ENCODE data around the gene A3GALT2.
"Not testable (repeated sequence)": the region's sequence is repeated elsewhere in the genome, so short reads cannot be mapped to it uniquely, and the experiment has no call there.

A3GALT2 gene

DNA sequence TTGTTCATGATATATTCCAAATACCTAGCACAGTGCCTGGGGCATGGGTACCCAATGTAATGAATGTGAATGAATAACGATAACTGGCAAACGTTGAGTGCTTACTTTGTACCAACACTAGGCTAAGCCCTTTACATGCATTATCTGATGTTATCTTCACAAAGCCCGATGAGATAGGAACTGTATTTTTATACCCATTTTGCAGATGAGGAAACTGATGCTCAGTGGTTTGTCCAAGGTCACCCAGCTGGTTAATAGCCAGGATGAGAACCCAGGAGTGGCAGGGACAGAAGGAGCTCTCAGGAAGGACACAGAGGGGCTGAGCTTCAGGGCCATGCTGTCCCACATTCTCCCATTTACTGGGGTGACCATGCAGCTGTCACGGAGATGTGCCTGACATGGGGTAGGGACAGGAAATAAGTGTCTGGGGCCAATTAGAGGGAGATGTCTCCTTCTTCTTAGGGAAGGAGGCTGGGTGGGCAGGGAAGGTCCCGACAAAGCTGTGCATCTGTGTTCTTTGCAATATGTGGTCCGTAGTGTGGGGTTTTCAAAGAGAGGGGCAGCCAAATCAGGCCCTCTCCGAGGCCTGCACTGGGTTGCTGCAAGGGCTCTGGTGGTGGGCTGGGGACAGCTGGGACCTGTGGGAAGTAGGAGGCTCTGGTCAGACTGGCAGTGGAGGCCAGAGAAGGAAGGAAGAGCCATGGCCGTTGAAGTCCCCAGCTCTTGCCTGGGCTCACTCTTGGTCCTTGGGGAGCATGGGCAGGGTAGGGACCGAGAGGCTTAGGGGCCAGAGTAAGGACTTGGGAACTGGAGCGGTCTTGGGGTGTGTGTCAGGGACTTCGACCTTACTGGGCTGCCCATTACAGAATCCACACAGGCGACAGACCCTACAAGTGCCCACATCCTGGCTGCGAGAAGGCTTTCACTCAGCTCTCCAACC is 26.6 kb downstream of the A3GALT2 start:
- DNase-seq (ENCODE audit: low read depth in 4 of 4, low spot score in 1 of 4), result no peak

GRCh38 chr1:33292726-33293340 is 28.1 kb downstream of the A3GALT2 start:
- no peak for DNase-seq (ENCODE audit: low read depth in 4 of 4, low spot score in 1 of 4)

GRCh38 chr1:33290615-33291014 is 30.3 kb downstream of the A3GALT2 start:
- DNase-seq (ENCODE audit: low read depth in 4 of 4, low spot score in 1 of 4), result not testable (repeated sequence)

DNA sequence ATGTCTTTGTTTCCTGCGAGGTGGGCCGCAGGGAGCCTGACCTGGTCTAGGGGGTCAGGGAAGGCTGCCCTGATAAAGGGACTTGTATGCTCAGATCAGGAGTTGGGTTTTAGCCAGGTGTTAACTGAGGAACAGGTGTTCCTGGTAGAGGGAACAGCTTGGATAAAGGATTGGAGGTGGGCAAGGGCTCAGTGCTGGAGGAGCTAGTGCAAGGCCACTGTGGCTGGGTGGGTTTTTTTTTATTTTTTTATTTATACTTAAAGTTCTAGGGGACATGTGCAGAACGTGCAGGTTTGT is 31.1 kb downstream of the A3GALT2 start:
- no peak for DNase-seq (ENCODE audit: low read depth in 4 of 4, low spot score in 1 of 4)

GRCh38 chr1:33288976-33289857 is 31.7 kb downstream of the A3GALT2 start:
- DNase-seq (ENCODE audit: low read depth in 4 of 4, low spot score in 1 of 4), result no peak

DNA sequence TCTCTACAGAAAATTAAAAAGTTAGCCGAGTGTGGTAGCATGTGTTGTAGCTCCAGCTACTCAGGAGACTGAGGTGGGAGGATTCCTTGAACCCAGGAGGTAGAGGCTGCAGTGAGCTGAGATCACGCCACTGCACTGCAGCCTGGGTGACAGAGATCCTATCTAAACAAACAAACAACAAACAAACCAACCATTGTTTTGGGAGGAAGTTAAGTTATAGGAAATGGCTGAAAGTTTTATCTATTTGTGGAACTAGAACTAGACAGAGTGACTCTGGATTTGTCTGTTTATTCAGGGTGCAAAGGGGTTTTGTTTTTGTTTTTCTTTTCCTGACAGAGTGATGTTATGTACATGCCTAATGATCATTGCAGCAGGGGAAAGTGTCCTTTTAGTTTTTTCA is 33.6 kb downstream of the A3GALT2 start:
- no peak for DNase-seq (ENCODE audit: low read depth in 4 of 4, low spot score in 1 of 4)

DNA sequence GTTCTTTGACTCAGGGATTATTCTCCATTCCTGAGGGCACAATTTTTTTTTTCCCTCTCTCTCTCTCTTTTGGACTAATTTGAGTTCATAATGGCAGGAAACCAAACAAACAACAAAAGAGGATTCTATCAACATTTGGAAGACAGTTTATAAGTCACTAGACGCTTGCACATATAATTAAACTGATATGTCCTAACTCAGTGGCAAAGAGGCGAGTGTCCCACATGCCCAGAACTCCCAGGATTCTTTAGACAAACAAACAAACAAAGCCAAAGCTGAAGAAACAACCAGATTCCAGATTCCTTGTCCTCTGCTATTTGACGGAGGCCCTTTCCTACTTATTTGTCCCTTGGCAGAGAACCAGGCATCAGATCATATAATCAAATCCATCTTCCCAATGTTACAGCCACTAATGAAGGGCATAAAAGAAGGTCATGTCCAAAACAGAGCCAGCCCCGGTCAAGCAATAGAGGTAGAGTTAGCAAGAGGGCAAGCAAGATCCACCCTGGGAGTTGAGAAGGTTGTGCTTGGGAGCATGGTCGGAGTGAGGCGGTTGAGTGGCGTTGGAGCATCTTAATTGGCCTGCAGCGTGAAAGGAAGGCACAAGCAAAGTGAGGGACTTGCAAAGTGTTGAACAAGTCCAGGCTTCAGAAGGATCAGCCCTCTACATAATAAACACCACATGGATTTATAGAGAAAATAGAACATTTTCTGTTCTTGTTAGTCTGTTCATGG is 34.3 kb downstream of the A3GALT2 start:
- no peak for DNase-seq (ENCODE audit: low read depth in 4 of 4, low spot score in 1 of 4)

DNA sequence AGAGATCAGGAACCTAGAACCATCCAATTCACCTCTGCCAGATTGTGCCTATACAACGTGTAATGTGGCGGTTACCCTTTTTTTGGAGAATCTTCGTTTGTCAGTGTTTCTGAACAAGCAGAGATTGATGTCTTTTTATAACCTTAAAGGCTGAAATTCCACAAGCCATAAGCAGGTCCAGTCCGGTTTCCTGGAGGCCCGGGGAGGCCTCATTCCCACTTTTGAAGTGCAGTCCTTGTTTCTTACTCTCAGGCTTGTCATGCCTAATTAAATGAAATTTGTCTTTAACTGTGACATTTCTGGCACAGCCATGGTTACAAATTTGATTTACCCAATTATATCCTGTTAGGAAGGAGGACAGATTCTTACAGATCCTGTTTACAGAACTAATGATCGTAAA is 36.8 kb downstream of the A3GALT2 start:
- DNase-seq (ENCODE audit: low read depth in 4 of 4, low spot score in 1 of 4), result no peak

GRCh38 chr1:33282791-33283190 is 38.1 kb downstream of the A3GALT2 start:
- no peak for DNase-seq (ENCODE audit: low read depth in 4 of 4, low spot score in 1 of 4)

DNA sequence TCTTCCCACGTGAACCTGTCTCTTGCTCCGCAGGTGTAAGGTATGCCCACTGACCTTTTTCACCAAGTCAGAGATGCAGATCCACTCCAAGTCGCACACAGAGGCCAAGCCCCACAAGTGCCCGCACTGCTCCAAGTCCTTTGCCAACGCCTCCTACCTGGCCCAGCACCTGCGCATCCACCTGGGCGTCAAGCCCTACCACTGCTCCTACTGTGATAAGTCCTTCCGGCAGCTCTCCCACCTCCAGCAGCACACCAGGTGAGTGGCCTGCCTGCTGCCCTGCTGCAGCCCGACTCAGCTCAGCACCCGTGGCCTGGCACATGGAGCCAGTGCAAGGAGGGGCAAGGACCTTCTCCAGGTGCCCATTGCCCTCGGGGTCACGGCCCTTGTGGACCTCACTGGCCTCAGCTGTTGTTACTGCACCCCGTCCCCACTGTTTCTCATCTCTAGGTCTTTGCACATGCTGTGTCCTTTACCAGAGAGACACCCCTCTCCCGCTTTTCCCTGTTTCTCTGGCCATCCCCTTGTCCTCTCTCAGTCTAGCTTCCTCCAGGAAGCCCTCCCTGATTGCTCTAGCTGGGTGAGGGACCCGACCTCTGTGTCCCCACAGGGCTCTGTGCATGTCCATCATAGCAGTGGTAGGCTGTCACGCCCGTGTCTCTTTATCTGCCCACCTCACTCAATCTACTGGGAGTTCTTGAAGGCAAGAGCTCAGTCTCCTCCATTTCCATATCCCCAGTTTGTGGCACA is 39.2 kb downstream of the A3GALT2 start:
- DNase-seq (ENCODE audit: low read depth in 4 of 4, low spot score in 1 of 4), result no peak

DNA sequence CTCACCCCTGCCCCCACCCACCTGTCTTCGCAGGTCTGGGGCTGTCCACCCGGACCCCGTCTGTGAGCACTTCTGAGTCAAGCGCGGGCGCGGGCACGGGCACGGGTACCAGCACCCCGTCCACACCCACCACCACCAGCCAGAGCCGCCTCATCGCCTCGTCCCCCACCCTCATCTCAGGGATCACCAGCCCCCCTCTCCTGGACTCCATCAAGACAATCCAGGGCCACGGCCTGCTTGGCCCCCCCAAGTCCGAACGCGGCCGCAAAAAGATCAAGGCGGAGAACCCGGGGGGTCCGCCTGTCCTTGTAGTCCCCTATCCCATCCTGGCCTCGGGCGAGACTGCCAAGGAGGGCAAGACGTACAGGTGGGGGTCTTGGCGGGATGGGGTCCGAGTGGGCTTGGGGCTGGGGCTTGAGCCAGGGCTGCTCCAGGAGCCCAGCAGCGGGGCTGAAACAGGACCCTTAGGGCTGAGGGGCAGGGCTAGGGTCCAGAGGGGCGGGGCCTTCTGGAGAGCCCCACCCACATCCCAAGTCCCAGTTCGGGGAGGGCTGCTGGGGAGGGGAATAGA is 40.7 kb downstream of the A3GALT2 start:
- DNase-seq (ENCODE audit: low read depth in 4 of 4, low spot score in 1 of 4), result no peak

DNA sequence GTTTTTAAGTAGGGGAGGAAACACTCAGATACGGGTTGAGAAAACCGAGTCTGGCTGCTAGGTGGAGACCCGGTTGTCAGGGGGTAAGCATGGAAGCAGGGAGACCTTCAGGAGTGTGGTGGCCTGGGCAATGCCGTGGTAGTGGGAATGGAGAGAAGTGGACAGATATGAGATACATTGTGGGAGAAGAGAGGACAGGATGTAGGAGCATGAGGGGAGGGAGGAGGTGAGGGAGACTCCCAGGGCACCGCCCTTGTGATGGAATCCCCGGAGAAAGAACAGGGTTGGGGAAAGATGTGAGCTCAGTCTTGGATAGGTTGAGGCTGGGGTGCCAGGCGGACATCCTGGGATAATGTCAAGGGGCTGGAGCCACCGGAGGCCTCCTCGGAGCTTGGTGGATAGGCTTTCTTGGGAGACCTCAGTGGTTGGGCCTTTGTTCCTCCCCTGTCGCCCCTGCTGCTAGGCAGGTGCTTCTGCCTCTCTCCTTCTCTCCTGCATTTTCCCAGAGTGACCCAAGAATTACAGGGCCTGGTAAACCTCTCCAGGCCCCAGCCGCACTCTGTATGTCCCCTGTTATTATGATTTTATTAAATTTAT is 43.3 kb downstream of the A3GALT2 start:
- no peak for DNase-seq (ENCODE audit: low read depth in 4 of 4, low spot score in 1 of 4)

- DNase-seq (ENCODE audit: low read depth in 4 of 4, low spot score in 1 of 4), result no peak
Observed at GRCh38 chr1:33276573-33277298, 44.2 kb downstream of the A3GALT2 start.

- DNase-seq (ENCODE audit: low read depth in 4 of 4, low spot score in 1 of 4), result no peak
Observed at GRCh38 chr1:33275706-33276572, 45.0 kb downstream of the A3GALT2 start.

DNA sequence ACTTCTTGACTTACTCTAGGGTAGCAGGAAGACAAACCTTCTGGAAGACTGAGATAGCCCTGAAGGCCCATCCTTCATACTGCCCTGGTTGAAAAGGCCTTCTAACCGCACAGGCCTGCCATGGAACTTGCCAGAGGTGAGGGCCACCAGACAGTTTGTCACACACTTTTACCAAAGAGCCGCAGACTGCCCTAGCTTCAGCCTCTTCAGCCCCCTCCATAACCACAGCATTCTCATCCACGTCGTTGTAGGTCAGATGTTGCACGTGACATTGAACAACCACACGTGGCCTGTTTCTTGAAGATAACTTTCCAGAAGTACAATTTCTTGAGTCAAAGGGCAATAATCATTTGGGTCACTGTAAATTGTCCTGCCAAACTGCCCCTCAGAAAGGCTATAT is 45.7 kb downstream of the A3GALT2 start:
- no peak for DNase-seq (ENCODE audit: low read depth in 4 of 4, low spot score in 1 of 4)

GRCh38 chr1:33274446-33274845 is 46.5 kb downstream of the A3GALT2 start:
- DNase-seq (ENCODE audit: low read depth in 4 of 4, low spot score in 1 of 4), result no peak

- no peak for DNase-seq (ENCODE audit: low read depth in 4 of 4, low spot score in 1 of 4)
Observed at GRCh38 chr1:33273961-33274371, 46.9 kb downstream of the A3GALT2 start.

- no peak for DNase-seq (ENCODE audit: low read depth in 4 of 4, low spot score in 1 of 4)
Observed at GRCh38 chr1:33273406-33273805, 47.5 kb downstream of the A3GALT2 start.
